GM18526 (cell line): ENCODE measurements around the gene BMX.

Experiments
- POLR2A ChIP-seq: IDR thresholded peaks from 3 replicates; pipeline ENCODE4 v1.6.1; 2011; ENCODE audit not compliant: insufficient read length; ENCODE audit errors: extremely low read depth

The BMX gene

DNA sequence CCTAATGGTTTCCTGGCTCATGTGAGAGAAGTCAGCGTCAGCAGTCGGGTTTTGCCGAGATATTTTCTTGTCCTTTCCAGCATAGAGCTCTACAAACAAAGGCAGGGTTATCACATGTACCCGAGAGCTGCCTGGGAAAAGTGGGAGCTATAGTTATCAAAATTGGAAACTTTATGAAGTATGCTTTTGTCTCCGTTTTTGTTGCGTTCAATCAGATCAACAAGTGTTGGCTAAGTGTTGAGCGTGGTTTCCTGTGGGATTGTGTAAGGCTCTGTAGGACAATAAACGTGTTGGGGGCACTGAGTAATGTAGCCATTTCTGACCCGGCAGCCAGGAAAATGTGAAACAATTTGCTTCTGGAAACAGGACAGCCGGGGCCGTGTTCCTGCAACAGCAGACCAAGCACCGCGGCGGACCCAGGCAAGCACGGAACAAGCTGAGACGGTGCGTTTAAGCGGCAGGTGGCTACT lies at the start of gene BMX:
TSS of gene BMX (plus strand) at position 311 of the 470 bp plus-strand sequence. CDS start 7,547 bp downstream, outside the sequence.
- TF ChIP-seq POLR2A, result no peak

DNA sequence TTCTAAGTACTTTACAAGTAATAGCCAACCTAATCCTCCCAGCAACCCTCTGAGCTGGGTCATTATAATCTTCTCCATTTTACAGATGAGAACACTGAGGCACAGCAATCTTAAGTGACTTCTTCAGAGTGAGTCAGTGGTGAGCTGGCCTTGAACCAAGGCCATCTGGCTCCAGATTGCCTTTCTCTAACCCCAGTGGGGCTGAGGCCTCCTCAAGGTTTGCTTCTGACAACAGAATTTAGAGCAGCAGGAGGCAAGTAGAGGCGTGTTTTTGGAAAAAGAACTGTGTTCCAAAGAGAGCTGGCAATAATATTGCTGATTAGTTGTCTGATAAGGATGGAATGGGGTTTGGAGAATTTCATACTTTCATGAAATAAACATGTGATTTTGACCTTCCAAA lies 48.7 kb upstream of the BMX start:
- TF ChIP-seq POLR2A, result no peak

GRCh38 chrX:15464704-15465103 lies 35.9 kb upstream of the BMX start:
- TF ChIP-seq POLR2A, result no peak

DNA sequence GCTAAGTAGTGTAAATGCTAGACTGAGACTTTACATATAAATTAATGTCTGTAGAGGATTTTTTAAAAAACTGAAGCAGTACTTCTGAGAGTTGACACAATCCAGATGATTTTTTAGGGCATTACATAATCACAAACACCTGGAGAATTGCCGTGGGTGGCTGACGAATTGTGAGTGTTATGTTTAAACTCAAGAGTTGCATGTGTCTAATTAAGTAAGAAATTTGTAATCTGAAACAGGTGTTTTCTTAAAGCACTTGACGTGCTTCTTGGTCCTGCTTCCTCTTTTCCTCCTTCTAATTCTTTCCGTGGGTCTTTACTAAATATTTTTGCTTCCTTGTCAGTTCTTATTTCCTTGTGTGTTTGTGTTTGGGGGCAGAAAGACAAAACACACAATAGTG lies 35.3 kb upstream of the BMX start:
- no peak for TF ChIP-seq POLR2A

GRCh38 chrX:15465896-15466651 lies 34.5 kb upstream of the BMX start:
- TF ChIP-seq POLR2A, result no peak

DNA sequence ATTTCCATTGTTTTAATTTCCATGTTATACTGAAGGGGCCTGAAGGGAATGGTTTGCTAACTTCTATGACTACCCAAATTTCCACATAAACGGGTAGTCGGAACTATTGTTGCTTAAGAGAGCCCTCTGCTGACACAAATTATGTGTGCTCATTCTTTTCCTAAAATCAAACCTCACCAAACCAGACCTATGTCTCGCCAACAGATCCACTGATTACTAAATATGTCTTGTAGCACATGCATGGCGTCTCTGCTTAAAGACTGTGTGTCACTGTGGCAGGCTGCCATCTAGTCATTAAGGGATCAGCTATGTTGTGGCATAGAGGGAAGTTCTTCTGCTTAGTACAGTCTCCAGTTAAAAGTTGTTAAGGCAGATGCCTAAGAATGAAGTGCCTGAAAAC lies 32.6 kb upstream of the BMX start:
- TF ChIP-seq POLR2A, result no peak

- no peak for TF ChIP-seq POLR2A
These were observed 31.0 kb upstream of the BMX start for GRCh38 chrX:15469613-15470012.

DNA sequence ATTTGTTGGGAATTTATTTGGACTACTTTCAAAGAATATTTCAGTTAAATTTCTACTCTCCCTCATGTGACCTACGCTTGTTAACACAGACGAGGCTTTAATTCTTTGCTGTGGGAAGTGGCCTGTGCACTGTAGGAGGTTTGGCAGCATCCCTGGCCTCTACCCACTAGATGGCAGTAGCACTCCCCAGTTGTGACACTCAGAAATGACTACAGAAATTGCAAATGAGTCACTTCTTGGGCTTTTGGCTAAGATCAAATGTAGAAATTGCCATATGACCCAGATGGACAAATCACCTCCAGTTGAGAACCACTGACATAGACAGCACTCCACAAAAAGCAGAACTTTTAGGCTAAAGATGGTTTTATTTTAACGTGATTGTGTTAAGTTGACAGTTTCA lies 29.6 kb upstream of the BMX start:
- no peak for TF ChIP-seq POLR2A

GRCh38 chrX:15472531-15472930 lies 28.1 kb upstream of the BMX start:
- TF ChIP-seq POLR2A, result no peak

GRCh38 chrX:15474028-15474427 lies 26.6 kb upstream of the BMX start:
- TF ChIP-seq POLR2A, result no peak

GRCh38 chrX:15475021-15475420 lies 25.6 kb upstream of the BMX start:
- no peak for TF ChIP-seq POLR2A

- TF ChIP-seq POLR2A, result no peak
These were observed 25.1 kb upstream of the BMX start for GRCh38 chrX:15475486-15475885.

- no peak for TF ChIP-seq POLR2A
These were observed 16.7 kb upstream of the BMX start for GRCh38 chrX:15483891-15484290.

GRCh38 chrX:15492469-15492868 lies 8.1 kb upstream of the BMX start:
- TF ChIP-seq POLR2A, result no peak

DNA sequence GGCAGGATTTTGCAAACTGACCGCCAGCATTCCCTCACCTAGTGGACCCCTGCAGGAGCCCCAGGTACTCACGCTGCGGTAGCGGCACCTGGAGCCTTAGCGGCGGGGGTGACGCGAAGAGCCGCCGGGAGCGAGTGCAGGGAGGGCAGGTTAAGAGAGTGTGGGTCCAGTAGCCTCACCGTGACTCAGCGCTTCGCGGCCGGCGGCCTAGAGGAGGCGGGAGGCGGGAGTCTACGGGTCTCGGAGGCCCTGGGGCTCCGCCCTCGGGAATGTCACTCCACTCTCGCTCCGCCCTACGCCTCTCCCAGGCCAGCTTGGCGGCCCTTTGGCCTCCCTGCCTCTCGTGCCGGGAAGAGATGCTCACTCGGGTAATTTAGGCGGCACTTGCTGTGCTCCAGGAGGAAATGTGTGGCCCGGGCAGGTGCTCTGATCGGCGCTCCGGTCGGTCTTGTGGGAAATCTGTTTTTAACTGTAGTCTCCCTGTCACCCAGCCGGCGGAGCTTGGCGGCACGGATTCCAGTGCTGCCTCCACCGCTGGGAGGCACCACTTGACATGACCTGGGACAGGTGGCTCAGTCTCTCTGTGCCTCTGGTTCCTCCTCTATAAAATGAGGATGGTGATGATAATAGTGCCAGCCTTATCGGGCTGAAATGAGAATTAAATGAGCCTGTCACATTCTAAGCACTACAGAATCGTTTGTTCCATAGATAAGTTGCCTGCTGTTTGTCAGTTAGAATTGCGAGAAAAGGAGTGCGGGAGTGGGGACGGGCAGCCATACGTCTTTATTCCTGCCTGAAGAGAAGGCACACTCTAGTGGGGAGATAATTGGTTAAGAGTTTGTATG lies 7.3 kb upstream of the BMX start, which contains the start of gene PIR:
TSS of gene PIR (minus strand) at position 216 of the 845 bp plus-strand sequence. CDS start 2,076 bp downstream, outside the sequence.
- peak; percentile 27 for TF ChIP-seq POLR2A

DNA sequence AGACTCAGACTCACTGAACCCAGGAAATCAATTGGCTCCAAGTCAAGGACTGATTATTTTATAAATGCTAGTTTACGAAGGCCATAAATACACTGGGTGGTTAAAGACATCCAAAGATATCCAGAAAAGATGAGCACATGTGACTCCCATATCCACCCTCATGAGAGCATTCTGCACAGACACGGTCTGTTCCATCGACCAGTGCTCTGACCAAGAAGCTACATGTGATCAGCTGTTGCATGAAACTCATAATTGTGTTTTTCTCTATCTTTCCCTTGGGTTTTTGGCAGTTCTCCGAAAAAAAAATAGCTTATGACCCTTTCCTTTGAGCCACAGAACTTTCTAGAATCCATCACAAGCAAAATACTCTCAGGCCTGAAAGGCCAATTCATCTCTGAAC lies 4.8 kb upstream of the BMX start:
- TF ChIP-seq POLR2A, result no peak

DNA sequence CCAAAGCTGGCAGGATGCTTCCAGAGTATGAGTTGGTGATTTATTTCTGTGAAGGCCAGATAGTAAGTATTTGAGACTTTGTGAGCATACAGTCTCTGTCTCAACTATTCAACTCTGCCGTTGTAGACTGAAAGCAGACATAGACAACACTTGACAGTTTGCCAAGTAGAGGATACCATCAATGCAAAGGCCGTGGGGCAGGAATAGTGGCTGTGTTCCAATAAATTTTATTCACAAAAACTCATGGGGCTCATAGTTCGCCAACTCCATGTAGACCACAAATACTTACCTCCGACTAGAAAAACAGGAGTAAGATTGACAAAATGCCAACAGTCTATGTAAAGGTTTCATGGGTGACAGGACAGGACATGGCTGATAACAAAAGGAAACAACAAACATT lies 3.8 kb upstream of the BMX start:
- no peak for TF ChIP-seq POLR2A

GRCh38 chrX:15497865-15498264 lies 2.7 kb upstream of the BMX start:
- TF ChIP-seq POLR2A, result no peak
